ENCODE data around the gene ZMYM3. TPM values are rescaled to one million over a fixed set of nuclear protein-coding genes. Genes with fewer than 3 reads are reported as not detected.

Gene ZMYM3
- total RNA-seq, 4 donors from 2014 or later: 13.2 to 21.0 (median 17.4) TPM

Other genes starting within 250 kb of the ZMYM3 start
- 10 to 100 TPM; 41.6 to 52.2 (median 43.1) TPM for gene SNX12, start 185.8 kb downstream of the ZMYM3 start, total RNA-seq
- 10 to 100 TPM; 18.9 to 35.4 (median 30.5) TPM for gene FOXO4, start 158.3 kb downstream of the ZMYM3 start, total RNA-seq
- not detected for gene CXorf65, start 147.4 kb downstream of the ZMYM3 start, total RNA-seq
- 10 to 100 TPM in 1 of 4 donors, 1 to 10 TPM in 3; 4.6 to 12.2 (median 5.5) TPM for gene IL2RG, start 142.6 kb downstream of the ZMYM3 start, total RNA-seq
- 10 to 100 TPM; 30.8 to 65.8 (median 48.3) TPM for gene MED12, start 135.5 kb downstream of the ZMYM3 start, total RNA-seq
- gene NLGN3, start 109.3 kb downstream of the ZMYM3 start, total RNA-seq: 10 to 100 TPM; 10.4 to 19.2 (median 10.8) TPM
- 10 to 100 TPM in 3 of 4 donors, 1 to 10 TPM in 1; 5.1 to 22.5 (median 16.3) TPM for gene GJB1, start 30.9 kb downstream of the ZMYM3 start, total RNA-seq
- 100 to 1,000 TPM; 180 to 247 (median 218) TPM for gene NONO, start 29.5 kb upstream of the ZMYM3 start, total RNA-seq
- gene ITGB1BP2, start 47.6 kb upstream of the ZMYM3 start, total RNA-seq: 10 to 100 TPM in 2 of 4 donors, 1 to 10 TPM in 1, under 1 TPM in 1; 0.66 to 20.1 (median 6.2) TPM
- gene TAF1, start 112.2 kb upstream of the ZMYM3 start, total RNA-seq: 10 to 100 TPM; 49.6 to 75.6 (median 69.9) TPM